ENCODE measurements around the gene DGKG.

GRCh38 chr3:186162221-186162620 lies 199.8 kb downstream of the DGKG start:
- TF ChIP-seq POLR2A (IDR thresholded peaks at IDR 0.05) (no peak), CTCF (IDR thresholded peaks at IDR 0.05) (no peak)

Data from lower leg skin (tissue), 3 donors.